Hepatocyte (in vitro differentiated cells): Measurements from ENCODE around the gene SNTB2. TPM values are rescaled to one million over a fixed set of nuclear protein-coding genes. Genes with fewer than 3 reads are reported as not detected.

Experiments used
- DNase-seq: peaks from one replicate; pipeline ENCODE4 v3.0.0-alpha.2; 2016; ENCODE audit warnings: low spot score
- H2AFZ ChIP-seq: fragments of 200-600 bp; sonication (generic); 2 replicates; pipeline ENCODE4 v1.6.0; 2016; ENCODE audit warnings: antibody characterized with exemption, mild to moderate bottlenecking
- H3K27ac ChIP-seq: fragments of 200-600 bp; sonication (generic); 2 replicates; pipeline ENCODE4 v1.5.1; 2016; ENCODE audit warnings: mild to moderate bottlenecking
- H3K27me3 ChIP-seq: fragments of 200-600 bp; sonication (generic); 2 replicates; pipeline ENCODE4 v1.6.1; 2016
- H3K36me3 ChIP-seq: fragments of 200-600 bp; sonication (generic); replicated peaks from 2 replicates; pipeline ENCODE4 v1.5.1; 2016; ENCODE audit warnings: low read depth; ENCODE audit not compliant: insufficient read depth
- H3K4me1 ChIP-seq: fragments of 200-600 bp; sonication (generic); 2 replicates; pipeline ENCODE4 v1.5.1; 2016; ENCODE audit warnings: mild to moderate bottlenecking, moderate library complexity; ENCODE audit not compliant: insufficient read depth
- H3K4me2 ChIP-seq: fragments of 200-600 bp; sonication (generic); 2 replicates; pipeline ENCODE4 v1.6.0; 2016
- H3K4me3 ChIP-seq: fragments of 200-600 bp; sonication (generic); 2 replicates; pipeline ENCODE4 v1.5.1; 2016; ENCODE audit warnings: mild to moderate bottlenecking
- H3K79me2 ChIP-seq: fragments of 200-600 bp; sonication (generic); 2 replicates; pipeline ENCODE4 v1.6.0; 2017; ENCODE audit warnings: mild to moderate bottlenecking
- H3K9me2 ChIP-seq: fragments of 200-600 bp; sonication (generic); replicated peaks from 2 replicates; pipeline ENCODE4 v1.6.0; 2017; ENCODE audit warnings: mild to moderate bottlenecking; ENCODE audit not compliant: insufficient read depth
- H3K9me3 ChIP-seq: fragments of 200-600 bp; sonication (generic); 2 replicates; pipeline ENCODE4 v1.5.1; 2016; ENCODE audit warnings: low read depth, mild to moderate bottlenecking
- H4K20me1 ChIP-seq: fragments of 200-600 bp; sonication (generic); 2 replicates; pipeline ENCODE4 v1.6.0; 2016; ENCODE audit warnings: mild to moderate bottlenecking; ENCODE audit not compliant: insufficient read depth, poor library complexity, severe bottlenecking
- EZH2 ChIP-seq: fragments of 200-600 bp; sonication (generic); IDR thresholded peaks from 2 replicates; pipeline ENCODE4 v1.6.1; 2016; ENCODE audit warnings: antibody characterized with exemption, mild to moderate bottlenecking, borderline replicate concordance
- EZH2phosphoT487 ChIP-seq: fragments of 200-600 bp; sonication (generic); IDR thresholded peaks from one replicate; pipeline ENCODE4 v1.6.1; 2018; ENCODE audit warnings: antibody characterized with exemption, mild to moderate bottlenecking, low read depth, moderate library complexity; ENCODE audit not compliant: unreplicated experiment, severe bottlenecking
- WGBS: methylation state at CpG from one replicate; pipeline ENCODE4 v1.1.6; 2016; ENCODE audit warnings: low lambda C conversion rate; ENCODE audit errors: missing lambda C conversion rate; 5-methylcytosine and 5-hydroxymethylcytosine counted together
- polyA plus RNA-seq: library from polyadenylated mRNA; unstranded; fragments of >200 nt; fragmentation: Nextera tagmentation; extraction: Ambion mirVana; gene quantifications from 2 replicates; pipeline ENCODE4 v1.2.1, GENCODE V29; 2016
- total RNA-seq: library from RNA; depleted of rRNA; stranded (reverse); fragments of >200 nt; gene quantifications from 2 replicates; pipeline ENCODE4 v1.2.3, GENCODE V29; 2014
- TF ChIP-seq, protein P1 (sequence below): fragments of 200-600 bp; sonication (generic); IDR thresholded peaks from 2 replicates; pipeline ENCODE4 v1.5.1; 2016; ENCODE audit warnings: antibody characterized with exemption, mild to moderate bottlenecking; ENCODE audit not compliant: poor library complexity

Gene SNTB2
- total and polyA plus RNA-seq, 2 experiments from 2014 or later = 21.5 to 36.7 TPM

DNA sequence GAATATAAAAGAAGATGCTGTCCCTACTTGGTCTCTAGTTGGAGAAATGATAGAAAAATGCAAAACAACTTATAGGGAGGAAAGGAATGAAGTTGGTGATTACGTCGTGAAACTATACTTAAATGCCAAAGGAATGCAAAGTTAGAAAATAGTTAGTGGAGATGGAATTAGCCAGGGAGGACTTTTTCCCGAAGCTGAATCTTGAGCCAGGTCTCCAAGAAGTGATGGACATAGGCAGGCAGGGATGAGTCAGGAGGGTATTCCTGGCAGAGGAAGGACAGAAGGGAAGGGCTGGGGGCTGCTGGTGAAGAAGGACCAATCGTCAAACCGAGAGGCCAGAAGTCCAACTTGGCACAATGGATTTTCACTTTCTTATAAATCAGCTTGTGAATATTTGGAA, 1.8 kb downstream of the SNTB2 start:
- peaks cover 13% of the 10 kb centered on the region for H3K4me1 ChIP-seq
- WGBS = 24% methylated on average over 5 of the region's 5 CpGs
- H3K27ac ChIP-seq = peak overlapping the region; percentile 96

GRCh38 chr16:69190046-69190588, 3.2 kb downstream of the SNTB2 start:
- H3K9me2 ChIP-seq = no peaks in the 10 kb centered on the region
- H4K20me1 ChIP-seq = peaks cover 12% of the 10 kb centered on the region
- H3K9me3 ChIP-seq = no peaks in the 10 kb centered on the region
- H3K36me3 ChIP-seq = no peaks in the 10 kb centered on the region
- no peak overlapping the region for H3K4me3 ChIP-seq
- peaks cover 76% of the 10 kb centered on the region for H3K79me2 ChIP-seq
- H3K4me1 ChIP-seq = peaks cover 13% of the 10 kb centered on the region
- WGBS = 83% methylated on average over 2 of the region's 2 CpGs
- H2AFZ ChIP-seq = no peak overlapping the region
- peak overlapping the region; percentile 84 for H3K4me2 ChIP-seq
- no peak for DNase-seq
- H3K27me3 ChIP-seq = no peaks in the 10 kb centered on the region
- TF ChIP-seq EZH2 (no peak), EZH2phosphoT487 (no peak)
- TF ChIP-seq, protein P1, sequence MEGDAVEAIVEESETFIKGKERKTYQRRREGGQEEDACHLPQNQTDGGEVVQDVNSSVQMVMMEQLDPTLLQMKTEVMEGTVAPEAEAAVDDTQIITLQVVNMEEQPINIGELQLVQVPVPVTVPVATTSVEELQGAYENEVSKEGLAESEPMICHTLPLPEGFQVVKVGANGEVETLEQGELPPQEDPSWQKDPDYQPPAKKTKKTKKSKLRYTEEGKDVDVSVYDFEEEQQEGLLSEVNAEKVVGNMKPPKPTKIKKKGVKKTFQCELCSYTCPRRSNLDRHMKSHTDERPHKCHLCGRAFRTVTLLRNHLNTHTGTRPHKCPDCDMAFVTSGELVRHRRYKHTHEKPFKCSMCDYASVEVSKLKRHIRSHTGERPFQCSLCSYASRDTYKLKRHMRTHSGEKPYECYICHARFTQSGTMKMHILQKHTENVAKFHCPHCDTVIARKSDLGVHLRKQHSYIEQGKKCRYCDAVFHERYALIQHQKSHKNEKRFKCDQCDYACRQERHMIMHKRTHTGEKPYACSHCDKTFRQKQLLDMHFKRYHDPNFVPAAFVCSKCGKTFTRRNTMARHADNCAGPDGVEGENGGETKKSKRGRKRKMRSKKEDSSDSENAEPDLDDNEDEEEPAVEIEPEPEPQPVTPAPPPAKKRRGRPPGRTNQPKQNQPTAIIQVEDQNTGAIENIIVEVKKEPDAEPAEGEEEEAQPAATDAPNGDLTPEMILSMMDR = no peak
- no peak overlapping the region for H3K27ac ChIP-seq

More for the DNA sequence above, 1.8 kb downstream of the SNTB2 start:
- Histone ChIP-seq H3K36me3 (no peaks in the 10 kb centered on the region), H3K9me2 (no peaks in the 10 kb centered on the region), H2AFZ (no peak overlapping the region), H3K4me2 (peak overlapping the region; percentile 84), H3K9me3 (no peaks in the 10 kb centered on the region), H3K79me2 (peaks cover 63% of the 10 kb centered on the region), H3K4me3 (peak overlapping the region; percentile 62), H4K20me1 (peaks cover 12% of the 10 kb centered on the region), H3K27me3 (no peaks in the 10 kb centered on the region)
- TF ChIP-seq, protein P1 = no peak
- no peak for TF ChIP-seq EZH2phosphoT487
- TF ChIP-seq EZH2 = no peak
- DNase-seq = peak; percentile 37

GRCh38 chr16:69190598-69190997, 3.6 kb downstream of the SNTB2 start:
- DNase-seq = no peak
- Histone ChIP-seq H3K79me2 (peaks cover 80% of the 10 kb centered on the region), H3K27me3 (no peaks in the 10 kb centered on the region), H3K4me1 (peaks cover 13% of the 10 kb centered on the region), H3K9me3 (no peaks in the 10 kb centered on the region), H3K9me2 (no peaks in the 10 kb centered on the region), H2AFZ (no peak overlapping the region), H3K4me2 (peak overlapping the region; percentile 84), H4K20me1 (peaks cover 12% of the 10 kb centered on the region), H3K4me3 (no peak overlapping the region), H3K36me3 (no peaks in the 10 kb centered on the region), H3K27ac (no peak overlapping the region)
- WGBS = 92% methylated on average over 3 of the region's 3 CpGs
- TF ChIP-seq EZH2 (no peak), EZH2phosphoT487 (no peak)
- TF ChIP-seq, protein P1 = no peak
